ENCODE data around the gene BTBD2. TPM values are rescaled to one million over a fixed set of nuclear protein-coding genes. Genes with fewer than 3 reads are reported as not detected.
A peak's percentile ranks its signal among the peaks of the same experiment; 100 is the strongest.

The BTBD2 gene
- 112 to 118 TPM (median 114 TPM) in 3 replicates for total RNA-seq

- no peaks in the 10 kb centered on the region for H3K27me3 Mint-ChIP-seq (ENCODE audit: low read depth)
- no peak for DNase-seq (ENCODE audit: low spot score in 2 of 2, unreplicated experiment in 2 of 2)
- H3K9me3 Mint-ChIP-seq: no peaks in the 10 kb centered on the region
- TF ChIP-seq, protein P1, sequence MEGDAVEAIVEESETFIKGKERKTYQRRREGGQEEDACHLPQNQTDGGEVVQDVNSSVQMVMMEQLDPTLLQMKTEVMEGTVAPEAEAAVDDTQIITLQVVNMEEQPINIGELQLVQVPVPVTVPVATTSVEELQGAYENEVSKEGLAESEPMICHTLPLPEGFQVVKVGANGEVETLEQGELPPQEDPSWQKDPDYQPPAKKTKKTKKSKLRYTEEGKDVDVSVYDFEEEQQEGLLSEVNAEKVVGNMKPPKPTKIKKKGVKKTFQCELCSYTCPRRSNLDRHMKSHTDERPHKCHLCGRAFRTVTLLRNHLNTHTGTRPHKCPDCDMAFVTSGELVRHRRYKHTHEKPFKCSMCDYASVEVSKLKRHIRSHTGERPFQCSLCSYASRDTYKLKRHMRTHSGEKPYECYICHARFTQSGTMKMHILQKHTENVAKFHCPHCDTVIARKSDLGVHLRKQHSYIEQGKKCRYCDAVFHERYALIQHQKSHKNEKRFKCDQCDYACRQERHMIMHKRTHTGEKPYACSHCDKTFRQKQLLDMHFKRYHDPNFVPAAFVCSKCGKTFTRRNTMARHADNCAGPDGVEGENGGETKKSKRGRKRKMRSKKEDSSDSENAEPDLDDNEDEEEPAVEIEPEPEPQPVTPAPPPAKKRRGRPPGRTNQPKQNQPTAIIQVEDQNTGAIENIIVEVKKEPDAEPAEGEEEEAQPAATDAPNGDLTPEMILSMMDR (IDR thresholded peaks at IDR 0.05; ENCODE audit: unreplicated experiment): no peak
- H3K4me3 Mint-ChIP-seq: peak within 1 kb of the TSS; percentile 65
- peak within 1 kb of the TSS; percentile 30 for H3K27ac Mint-ChIP-seq
- peaks cover 5% of the 10 kb centered on the region for H3K4me1 Mint-ChIP-seq
- peaks cover 17% of the 10 kb centered on the region for H3K36me3 Mint-ChIP-seq
Measured at GRCh38 chr19:2015608-2015950, at the start of gene BTBD2. BTBD2 (minus strand) TSS chr19:2015714; CDS start chr19:2015703, 11 bp downstream.

DNA sequence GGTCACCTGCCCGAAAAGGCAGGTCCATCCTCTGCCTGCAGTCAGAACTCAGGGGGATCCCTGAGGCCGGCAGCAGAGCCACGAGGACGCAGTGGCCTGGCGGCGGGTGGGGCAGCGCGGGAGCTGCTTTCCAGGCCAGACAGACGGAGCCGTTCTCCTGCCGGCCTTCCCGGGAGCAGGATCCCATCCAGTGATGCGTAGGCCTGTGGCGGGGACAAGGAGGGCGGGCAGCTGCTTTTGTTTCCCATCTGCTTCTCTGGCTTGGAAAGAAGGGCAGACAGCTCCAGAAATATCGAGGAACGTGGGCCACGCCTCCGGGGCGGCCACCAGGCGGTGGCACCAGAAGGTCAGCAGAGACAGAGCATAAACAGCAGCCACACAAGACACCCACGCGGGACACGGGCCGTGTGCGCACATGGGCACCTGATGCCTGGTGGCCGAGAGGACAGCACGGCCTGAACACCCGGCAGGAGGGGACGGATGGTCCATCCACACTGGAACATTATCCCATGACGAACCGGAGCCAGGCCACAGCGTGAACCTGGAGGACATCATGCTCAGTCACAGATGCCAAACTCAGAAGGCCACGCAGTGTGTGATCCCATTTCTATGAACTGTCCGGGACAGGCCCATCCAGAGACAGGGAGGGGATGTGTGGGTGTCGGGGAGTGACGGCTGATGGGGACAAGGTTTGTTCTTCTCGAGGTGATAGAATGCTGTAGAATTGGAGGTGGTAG is 49.4 kb upstream of the BTBD2 start:
- Mint-ChIP-seq H3K27ac (peak overlapping the region; percentile 39), H3K4me3 (no peak overlapping the region), H3K36me3 (no peaks in the 10 kb centered on the region), H3K27me3 (ENCODE audit: low read depth) (no peaks in the 10 kb centered on the region), H3K4me1 (peaks cover 21% of the 10 kb centered on the region), H3K9me3 (no peaks in the 10 kb centered on the region)
- TF ChIP-seq, protein P1 (IDR thresholded peaks at IDR 0.05; ENCODE audit: unreplicated experiment): no peak
- DNase-seq (ENCODE audit: low spot score in 2 of 2, unreplicated experiment in 2 of 2): no peak

DNA sequence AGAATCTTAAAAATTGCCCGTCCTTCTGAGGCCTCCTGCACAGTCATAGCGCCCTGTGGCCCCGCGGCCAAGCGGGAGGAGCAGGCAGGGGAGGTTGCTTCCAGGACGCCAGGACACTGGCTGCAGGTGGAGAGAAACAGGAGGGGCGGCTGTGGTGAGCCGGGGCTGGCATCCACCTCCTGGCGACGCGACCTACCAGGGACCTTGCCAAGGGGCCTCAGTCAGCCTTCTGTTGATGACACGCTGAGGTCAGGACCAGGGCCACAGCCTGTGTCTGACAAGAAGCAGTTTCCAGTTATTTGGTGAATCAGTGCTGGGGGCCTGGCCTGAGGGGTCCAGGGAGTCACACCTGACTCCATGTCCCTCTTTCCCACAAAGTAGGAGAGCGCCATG is 48.9 kb upstream of the BTBD2 start:
- Mint-ChIP-seq H3K4me3 (no peak overlapping the region), H3K36me3 (no peaks in the 10 kb centered on the region), H3K9me3 (no peaks in the 10 kb centered on the region), H3K27ac (peak overlapping the region; percentile 25), H3K27me3 (ENCODE audit: low read depth) (no peaks in the 10 kb centered on the region), H3K4me1 (peaks cover 25% of the 10 kb centered on the region)
- no peak for DNase-seq (ENCODE audit: low spot score in 2 of 2, unreplicated experiment in 2 of 2)
- TF ChIP-seq, protein P1 (IDR thresholded peaks at IDR 0.05; ENCODE audit: unreplicated experiment): no peak

DNA sequence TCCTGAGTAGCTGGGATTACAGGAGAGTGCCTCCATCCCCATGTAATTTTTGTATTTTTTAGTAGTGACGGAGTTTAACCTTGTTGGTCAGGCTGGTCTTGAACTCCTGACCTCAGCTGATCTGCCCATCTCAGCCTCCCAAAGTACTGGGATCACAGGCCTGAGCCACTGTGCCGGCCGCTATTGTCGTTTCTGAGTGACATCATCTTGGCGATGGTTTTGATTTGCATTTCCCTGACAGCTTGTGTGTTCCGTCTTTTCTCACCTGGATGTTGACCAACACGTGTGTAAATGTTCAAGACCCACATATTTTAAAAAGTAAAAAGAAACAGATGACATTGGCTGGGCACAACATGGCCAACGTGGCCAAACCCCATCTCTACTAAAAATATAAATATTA is 48.3 kb upstream of the BTBD2 start:
- no peaks in the 10 kb centered on the region for H3K36me3 Mint-ChIP-seq

GRCh38 chr19:2062770-2063169 is 47.3 kb upstream of the BTBD2 start:
- DNase-seq (ENCODE audit: low spot score in 2 of 2, unreplicated experiment in 2 of 2): no peak
- H3K4me1 Mint-ChIP-seq: peaks cover 34% of the 10 kb centered on the region
- peak overlapping the region; percentile 97 for H3K27ac Mint-ChIP-seq
- H3K36me3 Mint-ChIP-seq: no peaks in the 10 kb centered on the region
- TF ChIP-seq, protein P1 (IDR thresholded peaks at IDR 0.05; ENCODE audit: unreplicated experiment): no peak
- H3K27me3 Mint-ChIP-seq (ENCODE audit: low read depth): no peaks in the 10 kb centered on the region
- no peaks in the 10 kb centered on the region for H3K9me3 Mint-ChIP-seq
- peak overlapping the region; percentile 84 for H3K4me3 Mint-ChIP-seq

More for the DNA sequence above, 48.3 kb upstream of the BTBD2 start:
- peak overlapping the region; percentile 43 for H3K27ac Mint-ChIP-seq
- H3K9me3 Mint-ChIP-seq: no peaks in the 10 kb centered on the region
- peaks cover 29% of the 10 kb centered on the region for H3K4me1 Mint-ChIP-seq
- H3K27me3 Mint-ChIP-seq (ENCODE audit: low read depth): no peaks in the 10 kb centered on the region
- TF ChIP-seq, protein P1 (IDR thresholded peaks at IDR 0.05; ENCODE audit: unreplicated experiment): no peak
- DNase-seq (ENCODE audit: low spot score in 2 of 2, unreplicated experiment in 2 of 2): no peak
- H3K4me3 Mint-ChIP-seq: no peak overlapping the region
